ENCODE measurements around the gene COPZ1. TPM values are rescaled to one million over a fixed set of nuclear protein-coding genes. Genes with fewer than 3 reads are reported as not detected.
A peak's percentile ranks its signal among the peaks of the same experiment; 100 is the strongest.

The COPZ1 gene
- total RNA-seq, 3 donors from 2014 or later: 70.9 to 109 (median 90.1) TPM

GRCh38 chr12:54375259-54375579, 50.3 kb downstream of the COPZ1 start:
- peak overlapping the region; percentile 36 to 81 for H3K27ac ChIP-seq
- H3K9me3 ChIP-seq: no peaks in the 10 kb centered on the region
- no peak for DNase-seq (ENCODE audit: low spot score in 2 of 2)
- H3K36me3 ChIP-seq: no peaks in the 10 kb centered on the region
- TF ChIP-seq POLR2A (IDR thresholded peaks at IDR 0.05) (no peak), POLR2AphosphoS5 (IDR thresholded peaks at IDR 0.05) (no peak), CTCF (IDR thresholded peaks at IDR 0.05) (no peak)
- H3K27me3 ChIP-seq: no peaks in the 10 kb centered on the region
- no peak overlapping the region for H3K4me3 ChIP-seq
- H3K4me1 ChIP-seq: peaks cover 0 to 8% of the 10 kb centered on the region in 2 donors
- intact Hi-C loops (cut with DNase I; ENCODE audit: low total_unique reads): no loop called here

- Histone ChIP-seq H3K9me3 (no peaks in the 10 kb centered on the region), H3K36me3 (no peaks in the 10 kb centered on the region), H3K4me3 (no peak overlapping the region), H3K27ac (peak overlapping the region; percentile 51 to 81), H3K4me1 (peaks cover 0 to 5% of the 10 kb centered on the region in 2 donors), H3K27me3 (no peaks in the 10 kb centered on the region)
- TF ChIP-seq POLR2A (IDR thresholded peaks at IDR 0.05) (no peak), POLR2AphosphoS5 (IDR thresholded peaks at IDR 0.05) (no peak), CTCF (IDR thresholded peaks at IDR 0.05) (no peak)
- no peak for DNase-seq (ENCODE audit: low spot score in 2 of 2)
- intact Hi-C loops (cut with DNase I; ENCODE audit: low total_unique reads): no loop called here
Measured at GRCh38 chr12:54376596-54376995, 51.7 kb downstream of the COPZ1 start.

- Histone ChIP-seq H3K9me3 (no peaks in the 10 kb centered on the region), H3K36me3 (no peaks in the 10 kb centered on the region), H3K27me3 (no peaks in the 10 kb centered on the region), H3K4me3 (no peak overlapping the region), H3K4me1 (peaks cover 0 to under 1% of the 10 kb centered on the region in 2 donors), H3K27ac (peak overlapping the region; percentile 51 to 81)
- TF ChIP-seq POLR2A (IDR thresholded peaks at IDR 0.05) (no peak), POLR2AphosphoS5 (IDR thresholded peaks at IDR 0.05) (no peak), CTCF (IDR thresholded peaks at IDR 0.05) (no peak)
- intact Hi-C loops (cut with DNase I; ENCODE audit: low total_unique reads): no loop called here
- no peak for DNase-seq (ENCODE audit: low spot score in 2 of 2)
Measured at GRCh38 chr12:54377007-54377406, 52.1 kb downstream of the COPZ1 start.

GRCh38 chr12:54377797-54378515, 53.0 kb downstream of the COPZ1 start:
- TF ChIP-seq POLR2AphosphoS5 (IDR thresholded peaks at IDR 0.05): no peak
- TF ChIP-seq POLR2A (IDR thresholded peaks at IDR 0.05): no peak
- TF ChIP-seq CTCF (IDR thresholded peaks at IDR 0.05): no peak
- no peaks in the 10 kb centered on the region for H3K27me3 ChIP-seq
- no peak for DNase-seq (ENCODE audit: low spot score in 2 of 2)
- H3K9me3 ChIP-seq: no peaks in the 10 kb centered on the region
- no peaks in the 10 kb centered on the region for H3K36me3 ChIP-seq
- no peaks in the 10 kb centered on the region for H3K4me1 ChIP-seq
- H3K27ac ChIP-seq: peak overlapping the region in 1 of 2 donors; percentile 81
- H3K4me3 ChIP-seq: peak overlapping the region in 2 of 3 donors; percentile 54 to 73
- intact Hi-C loops (cut with DNase I; ENCODE audit: low total_unique reads): no loop called here

- H3K27me3 ChIP-seq: no peaks in the 10 kb centered on the region
- H3K4me1 ChIP-seq: no peaks in the 10 kb centered on the region
- TF ChIP-seq POLR2AphosphoS5 (IDR thresholded peaks at IDR 0.05) (no peak), POLR2A (IDR thresholded peaks at IDR 0.05) (no peak), CTCF (IDR thresholded peaks at IDR 0.05) (no peak)
Measured at GRCh38 chr12:54378796-54379397, 54.0 kb downstream of the COPZ1 start.

More at GRCh38 chr12:54378796-54379397, 54.0 kb downstream of the COPZ1 start:
- no peaks in the 10 kb centered on the region for H3K9me3 ChIP-seq
- intact Hi-C loops (cut with DNase I; ENCODE audit: low total_unique reads): no loop called here
- H3K4me3 ChIP-seq: peak overlapping the region; percentile 54 to 73 (median 54)
- peak overlapping the region; percentile 70 to 81 for H3K27ac ChIP-seq
- no peaks in the 10 kb centered on the region for H3K36me3 ChIP-seq
- no peak for DNase-seq (ENCODE audit: low spot score in 2 of 2)

All from breast epithelium (tissue), 4 donors.